ENCODE data around the gene HOMER1. TPM values are rescaled to one million over a fixed set of nuclear protein-coding genes. Genes with fewer than 3 reads are reported as not detected.

HOMER1 gene
- total RNA-seq, 2 experiments from 2014 or later = 11.4 to 13.7 TPM

GRCh38 chr5:79560771-79561524 is 47.0 kb upstream of the HOMER1 start:
- ChIA-PET POLR2A (interaction anchor here (0.7 to 2.9 kb wide), 5 partner anchors 15 to 61 kb away, joined by 3 to 14 read pairs (median 3); partner anchors contain the start of genes HOMER1 and TENT2), CTCF (interaction anchor here (1.0 to 1.6 kb wide), 5 partner anchors 12 to 297 kb away, joined by 3 to 5 read pairs (median 4); partner anchors contain the start of gene TENT2)
- intact Hi-C loops (cut with micrococcal nuclease) = loop anchor here (5.0 kb wide), 1 partner anchor 51 kb away; the partner anchor contains the start of gene TENT2

GRCh38 chr5:79555418-79555817 is 41.5 kb upstream of the HOMER1 start:
- DNase-seq (no peak), ATAC-seq (no peak)
- H3K9me3 Mint-ChIP-seq = peaks cover 7% of the 10 kb centered on the region
- no peaks in the 10 kb centered on the region for H3K27me3 Mint-ChIP-seq
- ChIA-PET POLR2A (interaction anchor here (1.3 kb wide), 1 partner anchor 41 kb away, joined by 4 read pairs; the partner anchor contains the start of gene HOMER1), CTCF (no interaction called here)
- H3K27ac Mint-ChIP-seq = no peak overlapping the region
- H3K36me3 Mint-ChIP-seq (ENCODE audit: low read depth) = peaks cover 9% of the 10 kb centered on the region
- H3K4me3 Mint-ChIP-seq = no peak overlapping the region
- H3K4me1 Mint-ChIP-seq (ENCODE audit: low read depth) = peaks cover 19% of the 10 kb centered on the region
- no peak for TF ChIP-seq CTCF (IDR thresholded peaks at IDR 0.05)
- intact Hi-C loops (cut with micrococcal nuclease) = no loop called here

More at GRCh38 chr5:79560771-79561524, 47.0 kb upstream of the HOMER1 start:
- peaks cover 21% of the 10 kb centered on the region for H3K36me3 Mint-ChIP-seq (ENCODE audit: low read depth)
- peak; percentile 86 for ATAC-seq
- peaks cover 12% of the 10 kb centered on the region for H3K9me3 Mint-ChIP-seq
- TF ChIP-seq CTCF (IDR thresholded peaks at IDR 0.05) = no peak
- no peaks in the 10 kb centered on the region for H3K27me3 Mint-ChIP-seq
- peaks cover 42% of the 10 kb centered on the region for H3K4me1 Mint-ChIP-seq (ENCODE audit: low read depth)
- H3K4me3 Mint-ChIP-seq = peak overlapping the region; percentile 7
- DNase-seq = peak; percentile 69
- H3K27ac Mint-ChIP-seq = peak overlapping the region; percentile 99

DNA sequence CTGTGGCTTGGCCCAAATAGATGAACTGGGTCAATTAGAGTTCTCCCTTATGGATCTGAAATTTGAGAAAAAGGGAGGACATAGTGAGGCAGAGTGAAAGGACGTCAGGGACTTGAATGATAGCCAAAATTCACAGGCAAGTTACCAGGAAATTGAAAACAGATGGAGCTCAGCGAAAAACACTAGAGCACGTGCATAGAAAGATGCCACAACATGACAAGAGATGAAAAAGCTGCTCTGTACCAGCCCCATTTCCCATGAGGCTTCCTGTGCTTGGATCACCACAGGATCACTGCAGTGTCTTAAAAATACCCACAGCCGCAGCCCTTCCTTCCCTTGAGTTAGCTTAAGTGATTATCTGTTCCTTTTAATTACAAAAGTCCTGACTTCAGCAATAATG is 39.0 kb upstream of the HOMER1 start:
- DNase-seq = no peak
- Mint-ChIP-seq H3K27ac (no peak overlapping the region), H3K9me3 (peaks cover 5% of the 10 kb centered on the region), H3K27me3 (no peaks in the 10 kb centered on the region), H3K4me3 (no peak overlapping the region), H3K36me3 (ENCODE audit: low read depth) (peaks cover 2% of the 10 kb centered on the region), H3K4me1 (ENCODE audit: low read depth) (peaks cover 13% of the 10 kb centered on the region)
- ATAC-seq = no peak
- POLR2A ChIA-PET = interaction anchor here (0.6 kb wide), 1 partner anchor 222 kb away, joined by 3 read pairs; no protein-coding TSS in a partner anchor
- no peak for TF ChIP-seq CTCF (IDR thresholded peaks at IDR 0.05)
- intact Hi-C loops (cut with micrococcal nuclease) = no loop called here
- CTCF ChIA-PET = interaction anchor here (1.0 to 2.1 kb wide), 5 partner anchors 18 to 531 kb away, joined by 3 to 8 read pairs (median 5); no protein-coding TSS in a partner anchor

GRCh38 chr5:79547982-79548381 is 34.0 kb upstream of the HOMER1 start:
- intact Hi-C loops (cut with micrococcal nuclease) = no loop called here
- peaks cover 5% of the 10 kb centered on the region for H3K9me3 Mint-ChIP-seq
- H3K27me3 Mint-ChIP-seq = no peaks in the 10 kb centered on the region
- CTCF ChIA-PET = no interaction called here
- no peak overlapping the region for H3K27ac Mint-ChIP-seq
- POLR2A ChIA-PET = no interaction called here
- ATAC-seq = no peak
- peaks cover 3% of the 10 kb centered on the region for H3K4me1 Mint-ChIP-seq (ENCODE audit: low read depth)
- TF ChIP-seq CTCF (IDR thresholded peaks at IDR 0.05) = no peak
- peaks cover 2% of the 10 kb centered on the region for H3K36me3 Mint-ChIP-seq (ENCODE audit: low read depth)
- H3K4me3 Mint-ChIP-seq = no peak overlapping the region
- no peak for DNase-seq

DNA sequence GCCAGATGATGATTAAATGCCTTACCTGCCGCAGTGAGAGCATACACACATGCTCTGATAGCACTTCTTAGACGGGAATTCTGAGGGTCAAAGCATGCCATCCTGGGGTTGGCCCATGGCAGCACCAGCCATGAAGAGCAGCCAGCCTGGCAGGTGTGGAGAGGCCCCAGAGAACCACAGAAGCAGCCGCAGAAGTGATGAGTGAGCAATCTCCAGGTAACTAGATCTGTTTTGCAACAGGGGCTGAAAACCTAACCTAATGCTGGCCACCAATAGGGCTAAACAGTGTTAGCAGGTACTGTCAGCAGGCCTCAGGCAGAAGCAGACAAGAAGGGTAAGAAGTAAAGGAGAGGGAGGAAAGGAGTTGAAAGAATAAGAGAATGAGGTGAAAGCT is 33.5 kb upstream of the HOMER1 start:
- Mint-ChIP-seq H3K27ac (no peak overlapping the region), H3K4me3 (no peak overlapping the region), H3K4me1 (ENCODE audit: low read depth) (no peaks in the 10 kb centered on the region), H3K27me3 (no peaks in the 10 kb centered on the region), H3K36me3 (ENCODE audit: low read depth) (no peaks in the 10 kb centered on the region), H3K9me3 (peaks cover 5% of the 10 kb centered on the region)
- POLR2A ChIA-PET = no interaction called here
- ATAC-seq (no peak), DNase-seq (no peak)
- intact Hi-C loops (cut with micrococcal nuclease) = no loop called here
- CTCF ChIA-PET = interaction anchor here (0.8 kb wide), 1 partner anchor 259 kb away, joined by 3 read pairs; no protein-coding TSS in a partner anchor
- no peak for TF ChIP-seq CTCF (IDR thresholded peaks at IDR 0.05)

Measured in activated CD8-positive, alpha-beta T cell treated with anti-CD3 and anti-CD28 coated beads for 36 hours (primary cell).